SHP77 treated with DMSO at 0.1 percent for 48 hours (cell line): Measurements from ENCODE around the gene PRKCG.
"Not testable (repeated sequence)": the region's sequence is repeated elsewhere in the genome, so short reads cannot be mapped to it uniquely, and the experiment has no call there.

Source experiments
- DNase-seq: peaks from one replicate; lab custom pipeline; 2025; lab: John Stamatoyannopoulos, UW

Gene PRKCG

GRCh38 chr19:53944933-53945332 is 62.9 kb downstream of the PRKCG start:
- DNase-seq: no peak

GRCh38 chr19:53945441-53945840 is 63.4 kb downstream of the PRKCG start:
- peak; percentile 55 for DNase-seq

- no peak for DNase-seq
These were observed 64.0 kb downstream of the PRKCG start for GRCh38 chr19:53945998-53946397.

- DNase-seq: peak; percentile 16
These were observed 65.6 kb downstream of the PRKCG start for GRCh38 chr19:53947624-53948023.

- DNase-seq: not testable (repeated sequence)
These were observed 66.6 kb downstream of the PRKCG start for GRCh38 chr19:53948611-53949010.

- DNase-seq: no peak
These were observed 69.4 kb downstream of the PRKCG start for GRCh38 chr19:53951436-53951835.

GRCh38 chr19:53951947-53952346 is 70.0 kb downstream of the PRKCG start:
- DNase-seq: no peak

GRCh38 chr19:53953383-53953782 is 71.4 kb downstream of the PRKCG start:
- no peak for DNase-seq
